ENCODE data around the gene GAD1.

The GAD1 gene

DNA sequence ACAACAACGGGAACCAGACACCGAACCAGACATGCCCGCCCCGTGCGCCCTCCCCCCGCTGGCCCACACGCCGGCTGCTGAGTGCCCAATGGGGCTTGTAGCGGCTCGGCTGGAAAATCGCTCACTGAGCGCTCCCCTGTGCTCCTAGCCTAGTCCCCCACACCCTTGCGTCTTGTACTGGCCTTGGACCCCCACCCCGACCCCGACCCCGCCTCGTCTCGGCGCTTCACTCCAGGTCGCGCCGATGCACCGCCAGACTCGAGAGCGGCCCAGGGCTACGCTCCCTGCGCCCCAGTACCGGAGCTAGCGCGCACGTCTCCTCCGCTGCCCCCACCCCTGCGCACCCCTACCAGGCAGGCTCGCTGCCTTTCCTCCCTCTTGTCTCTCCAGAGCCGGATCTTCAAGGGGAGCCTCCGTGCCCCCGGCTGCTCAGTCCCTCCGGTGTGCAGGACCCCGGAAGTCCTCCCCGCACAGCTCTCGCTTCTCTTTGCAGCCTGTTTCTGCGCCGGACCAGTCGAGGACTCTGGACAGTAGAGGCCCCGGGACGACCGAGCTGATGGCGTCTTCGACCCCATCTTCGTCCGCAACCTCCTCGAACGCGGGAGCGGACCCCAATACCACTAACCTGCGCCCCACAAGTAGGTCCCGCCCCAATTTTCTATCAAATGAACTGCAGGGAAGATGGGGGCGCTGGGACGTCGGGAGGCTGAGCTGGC is 1.5 kb downstream of the GAD1 start:
- no peak for DNase-seq (ENCODE audit: low read depth)

DNA sequence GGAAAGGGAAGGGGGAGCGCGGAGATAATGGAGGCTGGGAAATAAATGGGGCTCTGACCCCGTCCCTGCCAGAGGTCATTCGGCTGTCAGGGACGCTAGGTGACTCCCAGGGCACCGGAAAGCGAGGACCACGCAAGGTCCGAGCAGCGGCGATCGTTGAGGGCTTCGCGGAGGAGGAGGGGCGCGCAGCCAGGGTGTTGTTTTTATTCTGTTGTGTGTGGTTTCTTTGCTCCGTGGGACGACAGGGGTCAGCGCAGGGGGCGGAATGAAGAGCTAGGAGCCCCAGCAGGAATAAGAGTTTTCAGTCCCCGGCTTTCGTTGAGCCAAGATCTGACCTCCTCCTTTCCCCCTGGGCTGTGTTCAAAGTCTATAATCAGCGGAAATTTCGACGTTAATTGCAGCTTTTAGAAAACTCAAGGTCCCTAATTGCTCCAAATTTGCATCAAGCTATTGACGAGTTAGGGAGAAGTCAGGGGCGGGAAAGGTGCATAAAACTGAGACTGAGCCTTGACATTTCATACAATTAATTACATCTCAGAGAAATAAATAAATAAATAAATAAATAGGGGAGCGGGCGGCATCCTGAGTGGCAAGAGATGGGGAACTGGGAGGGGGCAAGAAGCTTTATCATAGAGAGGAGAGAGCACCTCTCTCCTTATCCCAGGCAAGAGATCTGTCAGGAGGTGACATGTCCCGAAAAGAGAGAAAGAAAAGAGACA is 2.2 kb downstream of the GAD1 start:
- no peak for DNase-seq (ENCODE audit: low read depth)

DNA sequence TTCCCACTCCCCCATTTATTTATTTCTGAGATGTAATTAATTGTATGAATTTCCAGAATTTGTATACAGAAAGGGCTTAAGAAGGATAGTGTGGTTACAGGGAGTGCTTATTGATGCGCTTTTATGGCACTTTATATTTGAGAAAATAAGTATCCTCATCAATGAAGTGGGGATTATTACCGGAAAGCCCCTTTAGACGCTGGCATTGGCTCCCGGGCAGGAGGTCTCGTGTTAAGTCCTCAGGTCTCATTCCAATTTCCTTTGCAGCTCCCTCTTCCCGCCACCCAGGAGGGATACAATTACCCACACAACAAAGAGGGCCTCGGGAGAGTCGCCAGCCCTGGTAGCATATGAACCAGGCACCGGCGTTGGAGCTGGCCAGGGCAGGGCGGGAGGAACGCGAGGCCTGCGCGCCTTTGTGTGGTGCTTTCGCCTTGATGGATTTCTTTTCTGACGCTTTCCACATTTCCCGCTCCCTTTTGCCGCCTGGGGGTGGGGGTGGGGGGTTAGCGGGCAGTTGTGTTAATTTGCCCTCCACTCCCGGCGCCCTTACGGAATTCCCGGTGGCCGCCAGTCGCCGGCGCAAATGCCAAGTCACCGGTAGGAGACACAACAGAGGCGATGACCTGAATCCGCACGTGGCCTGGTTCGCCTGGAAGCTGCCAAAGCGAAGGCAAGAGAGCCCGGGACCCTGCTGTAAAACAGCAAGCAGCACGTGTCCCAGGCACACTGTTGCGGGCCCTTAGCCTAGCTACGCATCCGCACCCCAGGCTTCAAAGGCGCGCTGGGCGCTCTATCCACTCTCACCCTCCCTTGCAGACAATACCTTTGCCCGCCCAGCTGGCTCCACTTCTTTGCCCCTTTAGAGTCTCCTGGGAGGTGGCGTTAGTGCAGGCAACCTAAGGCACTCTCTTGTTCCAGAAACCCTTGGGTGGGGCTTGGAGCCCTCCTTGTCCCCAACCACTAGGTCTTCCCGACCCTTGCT is 3.3 kb downstream of the GAD1 start:
- DNase-seq (ENCODE audit: low read depth): no peak

DNA sequence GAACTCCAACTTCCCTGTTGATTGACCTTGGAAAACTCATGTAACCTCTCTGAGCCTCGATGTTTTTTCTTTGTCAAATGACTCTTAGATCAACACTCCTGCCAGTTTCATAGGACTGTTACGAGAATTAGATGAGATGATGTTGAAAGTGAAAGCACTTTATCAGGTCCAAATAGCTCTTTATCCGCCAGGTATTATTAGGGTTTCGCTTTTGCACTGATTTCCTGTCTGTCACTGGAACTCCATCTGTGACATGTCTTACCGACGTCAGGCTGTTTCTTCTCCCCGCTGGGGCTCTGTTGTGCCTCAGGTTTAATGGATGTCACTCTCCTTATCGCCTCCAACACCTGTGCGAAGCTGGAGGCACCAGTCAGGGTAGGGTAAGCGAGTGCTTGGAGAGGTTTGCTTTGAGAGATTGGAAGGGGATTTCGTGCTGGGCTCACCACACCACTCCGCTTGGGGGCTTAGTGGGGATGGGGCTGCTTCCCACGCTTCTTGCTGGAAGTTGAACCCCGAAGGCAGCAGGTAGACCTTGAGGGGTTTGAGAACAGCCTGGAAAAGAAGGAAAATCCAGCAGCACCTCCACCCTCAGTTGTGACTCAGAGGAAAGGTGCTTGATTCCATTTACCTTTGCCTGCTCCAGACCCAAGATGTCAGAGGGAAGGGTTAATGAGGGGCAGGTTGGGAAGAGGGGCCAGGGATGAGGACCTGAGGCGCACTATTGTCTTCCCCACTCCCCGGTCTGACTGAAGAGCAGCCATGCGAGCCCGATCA is 4.3 kb downstream of the GAD1 start:
- DNase-seq (ENCODE audit: low read depth): no peak

DNA sequence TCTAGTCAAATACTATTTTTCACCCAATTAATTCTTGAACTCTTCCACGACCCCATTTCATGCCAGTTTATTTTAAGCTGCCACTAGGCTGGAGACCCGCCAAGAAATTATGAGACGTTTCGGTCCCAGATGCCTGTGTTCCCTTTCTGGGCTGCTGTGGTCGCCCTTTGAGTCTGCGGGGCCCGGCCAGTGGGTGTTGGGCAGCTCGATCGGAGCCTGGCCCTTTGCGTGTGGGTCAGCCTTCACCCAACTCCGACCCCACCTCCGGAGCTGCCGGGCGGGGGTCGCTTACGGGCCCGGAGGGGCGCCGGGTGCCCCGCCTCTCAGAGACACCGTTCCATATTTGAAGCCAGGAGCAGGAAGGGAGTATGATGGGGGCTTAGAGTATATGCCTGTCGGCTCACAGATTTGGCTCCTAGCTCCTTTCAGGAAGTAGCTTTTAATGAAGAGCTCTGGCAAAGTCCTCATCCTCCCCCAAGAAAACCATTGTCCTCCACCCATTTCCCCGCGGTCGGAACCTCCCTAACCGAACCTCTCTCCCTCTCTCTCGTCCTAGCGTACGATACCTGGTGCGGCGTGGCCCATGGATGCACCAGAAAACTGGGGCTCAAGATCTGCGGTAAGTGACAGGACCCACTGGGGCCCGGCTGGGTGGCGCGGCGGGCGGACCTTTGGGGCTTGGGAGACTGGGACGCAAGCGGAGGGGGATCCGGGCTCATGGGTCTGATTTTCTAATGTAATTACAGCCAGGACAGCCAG is 5.0 kb downstream of the GAD1 start:
- DNase-seq (ENCODE audit: low read depth): no peak

DNA sequence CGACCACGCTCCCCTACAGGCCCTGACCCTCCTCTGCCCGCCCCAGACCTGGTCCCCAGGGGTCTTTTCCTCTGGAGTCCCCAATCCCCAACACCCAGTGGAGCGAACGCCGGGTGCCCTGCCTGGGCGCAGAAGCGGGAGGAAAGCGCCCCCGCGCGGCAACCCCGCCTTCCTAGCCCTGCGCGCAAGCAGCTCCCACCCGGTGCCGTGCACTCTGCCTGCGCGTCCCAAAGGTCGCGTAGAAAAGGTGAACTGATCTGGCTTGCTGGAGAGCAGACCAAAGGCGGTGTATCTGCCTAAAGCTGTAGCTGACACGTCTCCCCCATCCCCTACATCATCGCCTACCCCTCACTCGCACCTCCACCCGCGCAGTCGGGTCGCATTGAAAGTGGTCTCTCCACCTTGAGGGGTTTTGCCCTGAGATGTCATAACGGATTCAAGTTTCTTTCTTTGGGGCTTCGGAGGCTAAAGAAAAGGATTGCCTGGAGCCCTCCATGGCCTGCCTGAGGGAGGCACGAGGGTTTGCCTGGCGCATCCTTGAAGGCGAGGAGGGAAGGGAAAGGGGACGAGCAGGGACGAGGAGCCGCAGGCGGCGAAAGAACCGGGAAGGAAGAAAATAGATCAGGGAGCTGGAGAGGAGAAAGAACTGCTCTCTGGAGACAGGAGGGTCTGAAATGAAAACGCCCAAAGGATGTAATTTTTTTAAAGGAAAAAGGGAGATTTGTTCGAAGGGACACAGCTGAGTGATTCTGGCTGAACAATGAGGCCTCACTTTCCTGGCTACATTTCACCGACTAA is 5.8 kb downstream of the GAD1 start:
- DNase-seq (ENCODE audit: low read depth): no peak

DNA sequence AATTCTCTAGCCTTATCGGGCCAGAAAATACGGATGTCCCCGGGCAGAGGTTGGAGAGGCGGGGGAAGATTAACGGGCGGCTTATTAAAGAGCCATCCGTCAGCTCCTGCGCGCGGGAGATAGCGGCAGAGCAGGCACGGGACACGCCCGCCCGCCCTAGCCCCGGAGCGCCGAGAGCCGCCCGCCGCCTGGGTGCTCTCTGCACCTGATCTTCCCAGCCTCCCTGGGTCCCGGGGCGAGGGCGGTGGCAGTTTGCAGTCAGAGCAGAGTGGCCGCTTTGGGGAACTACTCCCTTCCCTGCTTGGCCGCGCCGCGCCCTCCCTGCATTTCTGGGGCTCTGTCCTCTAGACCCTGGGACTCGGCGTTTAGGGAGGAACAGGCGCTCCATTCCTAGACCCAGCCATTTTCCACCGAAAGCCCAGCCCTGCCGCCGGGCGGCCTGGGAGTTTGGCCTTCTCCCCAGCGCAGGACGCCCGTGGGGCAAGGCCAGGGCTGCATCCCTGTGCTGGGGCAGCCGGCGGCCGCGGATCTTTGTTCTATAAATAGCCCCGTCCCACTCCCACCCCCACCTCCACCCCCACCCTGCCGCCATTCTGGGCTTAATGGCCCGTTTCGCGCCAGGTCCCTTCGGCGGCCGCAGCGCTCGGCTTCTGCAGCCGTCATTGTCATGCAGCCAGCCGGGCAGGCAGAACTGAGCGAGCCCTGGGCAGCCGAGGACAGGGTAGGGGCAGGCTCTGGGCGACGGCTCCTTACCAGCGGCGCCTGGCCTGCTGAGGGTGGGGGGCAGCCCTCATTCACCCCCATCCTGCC is 6.6 kb downstream of the GAD1 start:
- DNase-seq (ENCODE audit: low read depth): no peak

DNA sequence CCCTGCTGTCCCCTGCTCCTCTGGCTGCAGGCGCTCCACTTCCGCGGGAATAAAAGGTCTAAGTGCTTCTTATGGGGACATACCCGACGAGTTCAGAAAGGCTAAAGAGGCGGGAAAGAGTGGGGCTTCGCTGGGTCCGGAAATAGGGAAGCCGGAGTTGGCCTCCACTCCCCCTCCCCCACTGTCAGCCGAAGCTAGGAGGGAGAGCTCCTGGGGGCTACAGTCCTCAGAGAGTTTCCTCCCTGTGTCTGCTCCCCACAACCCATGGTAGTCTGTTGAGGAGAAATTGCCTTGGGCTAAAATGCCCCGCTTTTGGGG is 7.2 kb downstream of the GAD1 start:
- no peak for DNase-seq (ENCODE audit: low read depth)

DNA sequence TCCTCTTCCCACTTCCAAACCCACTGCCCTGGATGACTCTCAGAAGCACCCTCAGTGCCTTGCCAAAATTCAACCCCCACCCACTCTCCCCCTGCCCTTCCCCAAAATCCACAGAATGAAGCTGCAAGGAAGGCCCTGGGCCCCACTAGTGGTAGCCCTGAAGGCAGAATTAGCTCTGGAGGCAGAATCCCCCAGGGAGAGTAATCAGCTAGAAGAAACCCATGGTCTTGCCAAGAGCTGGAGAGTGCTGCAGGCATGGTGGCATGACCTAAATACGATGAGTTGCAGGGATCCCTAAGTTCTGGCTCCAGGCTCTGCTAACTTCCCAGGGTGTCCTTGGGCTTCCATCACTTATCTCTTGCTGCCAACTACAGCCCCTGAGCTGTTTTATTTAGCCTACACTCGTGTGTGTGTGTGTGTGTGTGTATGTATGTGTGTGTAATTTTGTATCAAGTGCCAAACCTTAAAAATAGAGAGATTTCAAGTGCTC is 7.9 kb downstream of the GAD1 start:
- DNase-seq (ENCODE audit: low read depth): no peak

DNA sequence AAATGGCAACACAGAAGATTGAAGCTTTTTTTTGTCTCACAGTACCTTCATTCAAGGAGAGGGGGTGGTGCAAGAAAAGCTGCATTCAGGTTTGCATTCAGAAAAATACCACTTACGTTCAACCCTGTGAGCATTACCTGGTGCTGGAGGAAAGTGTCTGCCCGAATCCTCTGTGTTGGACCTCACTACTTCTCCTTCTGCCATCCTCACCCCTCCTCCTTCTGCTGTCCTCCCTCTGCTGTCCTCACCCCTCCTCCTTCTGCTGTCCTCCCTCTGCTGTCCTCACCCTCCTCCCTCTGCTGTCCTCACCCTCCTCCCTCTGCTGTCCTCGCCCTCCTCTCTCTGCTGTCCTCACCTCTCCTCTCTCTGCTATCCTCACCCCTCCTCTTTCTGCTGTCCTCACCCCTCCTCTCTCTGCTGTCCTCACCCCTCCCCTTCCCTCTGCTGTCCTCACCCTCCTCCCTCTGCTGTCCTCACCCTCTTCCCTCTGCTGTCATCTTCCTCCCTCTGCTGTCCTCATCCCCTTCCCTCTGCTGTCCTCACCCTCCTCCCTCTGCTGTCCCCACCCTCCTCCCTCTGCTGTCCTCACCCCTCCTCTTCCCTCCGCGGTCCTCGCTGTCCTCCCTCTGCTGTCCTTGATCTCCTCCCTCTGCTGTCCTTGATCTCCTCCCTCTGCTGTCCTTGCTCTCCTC is 11.3 kb downstream of the GAD1 start:
- no peak for DNase-seq (ENCODE audit: low read depth)

DNA sequence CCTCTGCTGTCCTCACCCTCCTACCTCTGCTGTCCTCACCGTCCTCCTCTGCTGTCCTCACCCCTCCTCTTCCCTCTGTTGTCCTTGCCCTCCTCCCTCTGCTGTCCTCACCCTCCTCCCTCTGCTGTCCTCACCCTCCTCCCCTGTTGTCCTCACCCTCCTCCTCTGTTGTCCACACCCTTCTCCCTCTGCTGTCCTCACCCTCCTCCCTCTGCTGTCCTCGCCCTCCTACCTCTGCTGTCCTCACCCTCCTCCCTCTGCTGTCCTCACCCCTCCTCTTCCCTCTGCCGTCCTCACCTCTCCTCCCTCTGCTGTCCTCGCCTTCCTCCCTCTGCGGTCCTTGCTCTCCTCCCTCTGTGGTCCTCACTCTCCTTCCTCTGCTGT is 11.8 kb downstream of the GAD1 start:
- DNase-seq (ENCODE audit: low read depth): no peak

DNA sequence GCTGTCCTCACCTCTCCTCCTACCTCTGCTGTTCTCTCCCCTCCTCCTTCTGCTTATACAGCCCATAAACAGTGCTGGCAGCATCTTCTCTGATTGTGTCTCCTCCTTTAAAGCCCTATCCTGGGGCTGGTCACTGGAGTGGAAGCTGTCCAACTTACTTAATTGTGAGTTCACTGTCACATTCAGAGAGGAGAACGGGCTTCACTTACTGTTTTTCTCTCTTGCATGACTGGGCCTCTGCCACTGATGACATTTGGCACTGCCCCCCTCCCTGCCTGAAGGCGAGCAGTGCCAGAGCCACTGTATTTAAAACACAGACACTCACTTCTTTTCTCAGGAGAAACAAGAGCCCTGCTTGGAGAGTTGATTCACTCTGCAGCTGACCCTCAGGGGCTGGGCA is 12.3 kb downstream of the GAD1 start:
- no peak for DNase-seq (ENCODE audit: low read depth)

DNA sequence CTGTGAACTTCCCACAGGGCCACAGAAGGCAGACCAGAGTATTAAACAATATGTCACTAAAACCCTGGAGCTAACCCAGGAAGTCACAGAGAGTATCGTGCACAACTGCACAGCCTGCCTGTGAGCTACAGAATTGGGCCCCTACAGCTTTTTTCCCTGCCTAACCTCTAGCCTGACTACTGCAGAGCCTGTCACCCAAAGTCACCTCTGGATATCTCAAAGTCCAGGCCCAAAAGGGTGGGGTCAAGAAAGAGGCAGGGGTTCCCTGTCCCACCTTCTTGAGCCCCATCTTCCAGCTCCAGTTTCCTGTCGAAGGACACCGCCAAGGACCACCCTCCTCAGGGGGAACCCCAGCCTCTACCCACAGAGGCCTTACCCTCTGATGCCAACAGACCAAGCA is 13.5 kb downstream of the GAD1 start:
- no peak for DNase-seq (ENCODE audit: low read depth)

DNA sequence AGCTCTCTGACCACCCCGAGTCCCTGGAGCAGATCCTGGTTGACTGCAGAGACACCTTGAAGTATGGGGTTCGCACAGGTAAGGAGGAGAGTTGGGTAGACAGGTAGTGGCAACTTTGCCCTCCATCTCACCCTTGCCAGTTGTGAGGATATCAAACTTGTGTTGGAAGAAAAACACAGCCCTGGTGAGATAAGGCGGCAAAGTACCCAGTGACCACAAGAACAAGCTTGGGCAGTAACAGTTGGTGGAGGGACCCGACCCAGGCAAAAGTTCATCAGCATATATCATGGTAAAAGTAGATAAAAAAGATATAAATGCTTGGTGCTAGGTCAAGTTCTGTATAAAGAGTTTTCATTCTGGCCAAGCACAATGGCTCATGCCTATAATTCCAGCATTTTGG is 14.4 kb downstream of the GAD1 start:
- DNase-seq (ENCODE audit: low read depth): no peak

DNA sequence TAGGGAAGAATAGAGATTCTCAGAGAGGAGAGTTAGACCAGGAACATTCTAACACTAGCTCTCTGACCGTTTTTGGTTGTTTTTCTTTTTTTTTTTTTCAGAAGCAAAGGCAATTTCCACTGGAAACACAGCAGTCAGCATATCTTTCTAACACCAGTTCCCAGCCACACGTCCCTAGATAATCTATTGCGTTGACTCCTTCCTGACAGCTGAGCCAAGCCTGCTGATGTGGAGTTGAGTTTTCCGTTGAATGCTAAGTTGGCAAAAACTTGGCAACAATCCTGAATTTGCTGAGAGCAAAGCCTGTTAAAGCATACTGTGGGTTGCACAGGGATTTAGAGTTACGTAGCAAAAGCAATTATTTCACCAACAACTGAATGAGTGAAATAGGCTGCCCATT is 19.3 kb downstream of the GAD1 start:
- no peak for DNase-seq (ENCODE audit: low read depth)

DNA sequence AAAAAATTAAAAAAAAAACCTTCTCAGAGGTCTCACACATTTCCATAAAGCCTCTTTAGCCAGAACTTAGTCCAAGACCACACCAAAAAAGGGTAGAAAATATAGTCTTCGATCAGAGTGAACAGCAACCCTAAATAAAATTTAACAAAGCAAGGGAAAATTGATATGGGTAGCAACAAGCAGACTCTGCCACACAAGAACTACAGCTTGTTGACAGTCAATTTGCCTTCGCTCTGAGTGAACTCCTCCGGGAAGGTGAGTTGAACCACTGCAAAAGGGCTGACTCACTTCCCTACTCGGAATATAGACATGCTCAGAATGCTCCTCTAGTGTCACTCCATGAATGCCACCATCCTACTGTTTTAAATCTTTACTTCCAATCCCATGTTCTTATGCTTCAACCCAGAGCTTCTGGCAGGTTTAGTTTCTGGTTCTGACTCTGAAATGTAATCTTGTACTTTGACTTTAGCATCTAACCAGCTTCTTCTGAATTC is 24.1 kb downstream of the GAD1 start:
- no peak for DNase-seq (ENCODE audit: low read depth)

DNA sequence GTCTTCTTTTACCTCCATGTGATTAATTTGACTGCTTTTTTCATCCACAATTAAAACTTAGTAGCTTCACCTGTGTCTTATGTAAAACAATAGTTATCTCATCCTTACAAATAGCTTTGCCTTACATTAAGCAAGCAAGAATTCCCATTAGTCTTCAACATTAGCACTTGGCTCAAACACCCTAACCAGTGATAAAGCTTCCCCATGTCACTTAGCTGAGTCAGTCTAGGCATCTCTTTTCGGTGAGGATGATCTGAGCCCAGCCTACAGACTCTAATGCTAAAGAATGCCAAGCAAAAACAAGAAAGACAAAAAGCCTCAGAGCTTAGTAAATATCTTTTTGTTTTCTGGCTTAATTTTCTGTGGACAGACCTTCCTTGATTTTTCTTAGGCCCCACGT is 26.1 kb downstream of the GAD1 start:
- no peak for DNase-seq (ENCODE audit: low read depth)

DNA sequence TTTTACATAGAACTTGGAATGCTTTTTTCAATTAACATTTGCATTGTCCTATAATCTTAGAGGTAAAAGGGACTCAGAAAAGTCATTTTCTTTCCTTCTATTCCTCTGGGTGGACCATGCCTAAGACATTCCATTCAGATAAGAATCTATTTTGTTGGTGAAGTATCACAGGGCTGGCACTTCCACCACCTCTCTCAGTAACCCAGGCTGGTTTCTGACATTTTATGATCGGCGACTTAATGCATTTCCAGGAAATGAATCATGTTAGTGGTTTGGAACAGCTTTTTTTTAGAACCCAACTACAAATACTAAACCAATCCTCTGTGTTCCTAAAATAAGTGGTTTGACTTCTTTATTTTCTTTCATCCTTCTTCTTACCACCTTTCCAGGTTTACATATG is 27.0 kb downstream of the GAD1 start:
- DNase-seq (ENCODE audit: low read depth): no peak

DNA sequence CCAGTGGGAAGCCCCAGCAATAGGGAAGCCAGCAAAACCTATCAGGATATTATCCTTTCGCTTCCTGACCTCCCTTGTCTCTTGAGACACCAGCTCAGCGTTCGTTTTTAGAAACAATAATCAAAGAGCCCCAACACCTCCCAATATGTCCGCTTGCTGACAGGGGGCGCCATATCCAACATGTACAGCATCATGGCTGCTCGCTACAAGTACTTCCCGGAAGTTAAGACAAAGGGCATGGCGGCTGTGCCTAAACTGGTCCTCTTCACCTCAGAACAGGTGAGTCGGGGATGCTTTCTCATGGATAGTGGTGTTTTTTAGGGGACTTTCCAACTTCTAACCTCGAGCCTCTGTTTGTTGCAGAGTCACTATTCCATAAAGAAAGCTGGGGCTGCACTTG is 28.7 kb downstream of the GAD1 start:
- no peak for DNase-seq (ENCODE audit: low read depth)
